Esophagus squamous epithelium (tissue), 5 donors: Measurements from ENCODE around the gene TCF12. TPM values are rescaled to one million over a fixed set of nuclear protein-coding genes. Genes with fewer than 3 reads are reported as not detected.

ENCODE experiments used
- DNase-seq: peaks from one replicate; lab custom pipeline; 2025; lab: John Stamatoyannopoulos, UW
- H3K27ac ChIP-seq, 4 donors: fragments of 200-600 bp; sonication (generic); one replicate each; pipeline ENCODE4 v1.5.1; 2016 to 2019; ENCODE audit warnings: mild to moderate bottlenecking in 1 of 4
- H3K27me3 ChIP-seq, 4 donors: fragments of 200-600 bp; sonication (generic); 1 replicate in 3 of 4; 2 replicates in 1 of 4; pipeline versions ENCODE4 v1.5.1 to v1.6.0; 2017 to 2021; ENCODE audit warnings: antibody characterized with exemption in 1 of 4
- H3K36me3 ChIP-seq, 3 donors: fragments of 200-600 bp; sonication (generic); one replicate each; pipeline ENCODE4 v1.5.1; 2016 to 2019
- H3K4me1 ChIP-seq, 3 donors: fragments of 200-600 bp; sonication (generic); one replicate each; pipeline ENCODE4 v1.5.1; 2017 to 2019
- H3K4me3 ChIP-seq, 4 donors: fragments of 200-600 bp; sonication (generic); 1 replicate in 3 of 4; 2 replicates in 1 of 4; pipeline ENCODE4 v1.5.1; 2016 to 2019; ENCODE audit warnings: mild to moderate bottlenecking in 2 of 4, moderate library complexity in 1 of 4
- H3K9me3 ChIP-seq, 3 donors: fragments of 200-600 bp; sonication (generic); one replicate each; pipeline ENCODE4 v1.5.1; 2016 to 2019
- CTCF ChIP-seq, 6 experiments: fragments of 450-650 bp in 4 of 6; fragments of 200-600 bp in 2 of 6; sonication (generic) in 2 of 6; IDR thresholded peaks; one replicate each; pipeline ENCODE4 v1.5.1; 2016 to 2019; ENCODE audit warnings: antibody characterized with exemption in 6 of 6, mild to moderate bottlenecking in 4 of 6, moderate library complexity in 4 of 6
- POLR2A ChIP-seq, 4 donors: fragments of 450-650 bp; IDR thresholded peaks; one replicate each; pipeline ENCODE4 v1.6.1; 2017; ENCODE audit warnings: antibody characterized with exemption in 4 of 4, mild to moderate bottlenecking in 4 of 4, moderate library complexity in 3 of 4
- WGBS, 2 donors: methylation state at CpG; one replicate each; pipeline ENCODE4 v1.1.5; 2018; 5-methylcytosine and 5-hydroxymethylcytosine counted together
- intact Hi-C: fragments of 100-400 bp; cut with DNase I; formaldehyde crosslinking; loops from one replicate; pipeline ENCODE4 v1.15.0; 2022
- total RNA-seq, 4 donors: library from RNA; depleted of rRNA; stranded (reverse); fragments of >200 nt; gene quantifications; one replicate each; pipeline ENCODE4 v1.1.0, GENCODE V29; 2016
- donor health status: DM: yes; HTN: yes; CAD: no.

TCF12 gene
- total RNA-seq, 4 donors from 2014 or later: 28.5 to 90.4 (median 51.3) TPM

DNA sequence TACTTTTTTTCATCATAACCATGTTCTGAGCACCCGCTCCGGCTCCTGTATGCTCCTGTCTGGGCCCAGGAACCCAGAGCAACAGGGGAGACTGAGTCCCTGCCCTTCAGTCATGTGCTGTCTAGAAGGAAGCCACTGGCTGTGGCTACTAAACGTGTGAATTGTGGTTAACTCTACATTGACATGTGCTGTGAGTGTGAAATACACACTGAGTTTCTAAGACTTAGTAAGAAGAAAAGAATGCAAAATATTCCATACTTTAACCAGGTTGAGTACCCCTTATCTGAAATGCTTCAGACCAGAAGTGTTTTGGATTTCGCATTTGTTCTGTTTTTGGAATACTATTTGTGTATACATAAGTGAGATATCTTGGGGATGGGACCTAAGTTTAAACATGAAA is 415.0 kb downstream of the TCF12 start:
- DNase-seq: no peak
- TF ChIP-seq POLR2A (IDR thresholded peaks at IDR 0.05) (no peak), CTCF (IDR thresholded peaks at IDR 0.05) (no peak)
- intact Hi-C loops: no loop called here
- Histone ChIP-seq H3K9me3 (no peaks in the 10 kb centered on the region), H3K36me3 (no peaks in the 10 kb centered on the region), H3K27ac (no peak overlapping the region), H3K27me3 (peaks cover 0 to 8% (median 0%) of the 10 kb centered on the region in 4 donors), H3K4me3 (no peak overlapping the region), H3K4me1 (peaks cover 0 to 20% (median 0%) of the 10 kb centered on the region in 3 donors)
- WGBS, 2 donors: 72 to 87% methylated on average over 4 of the region's 4 CpGs

GRCh38 chr15:57334257-57334656 is 415.8 kb downstream of the TCF12 start:
- Histone ChIP-seq H3K4me3 (no peak overlapping the region), H3K27me3 (peaks cover 0 to 8% (median 0%) of the 10 kb centered on the region in 4 donors), H3K4me1 (peaks cover 0 to 22% (median 0%) of the 10 kb centered on the region in 3 donors), H3K27ac (no peak overlapping the region), H3K9me3 (no peaks in the 10 kb centered on the region), H3K36me3 (no peaks in the 10 kb centered on the region)
- intact Hi-C loops: no loop called here
- TF ChIP-seq POLR2A (IDR thresholded peaks at IDR 0.05) (no peak), CTCF (IDR thresholded peaks at IDR 0.05) (no peak)
- WGBS, 2 donors: 50 to 51% methylated on average over 12 of the region's 12 CpGs
- DNase-seq: no peak

GRCh38 chr15:57335293-57335715 is 416.9 kb downstream of the TCF12 start:
- peaks cover 0 to under 1% (median 0%) of the 10 kb centered on the region in 4 donors for H3K27me3 ChIP-seq
- TF ChIP-seq POLR2A (IDR thresholded peaks at IDR 0.05): no peak
- TF ChIP-seq CTCF (IDR thresholded peaks at IDR 0.05): no peak
- H3K9me3 ChIP-seq: no peaks in the 10 kb centered on the region
- no peak overlapping the region for H3K27ac ChIP-seq
- intact Hi-C loops: no loop called here
- 64 to 79% methylated on average over 6 of the region's 6 CpGs for WGBS, 2 donors
- no peak overlapping the region for H3K4me3 ChIP-seq
- no peaks in the 10 kb centered on the region for H3K36me3 ChIP-seq
- DNase-seq: no peak
- H3K4me1 ChIP-seq: peaks cover 0 to 22% (median 0%) of the 10 kb centered on the region in 3 donors

DNA sequence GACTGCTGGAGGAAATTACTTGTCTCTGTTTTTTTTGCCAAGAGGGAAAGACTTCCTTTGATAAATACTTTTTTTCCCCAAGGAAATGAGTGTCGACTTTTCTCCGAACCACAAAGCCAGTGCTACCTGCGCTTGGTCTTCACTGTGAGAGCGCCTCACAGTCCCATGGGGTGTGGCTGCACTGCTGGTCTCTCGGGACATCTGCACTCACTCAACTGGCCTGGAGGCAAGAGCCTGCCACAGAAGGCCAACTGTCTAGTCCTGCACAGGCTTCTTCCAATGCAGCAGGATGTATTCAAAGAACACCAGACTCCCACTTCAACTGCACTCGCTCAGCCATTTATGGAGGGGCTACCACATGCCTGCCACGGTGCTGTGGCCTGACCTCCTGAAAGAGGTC is 417.3 kb downstream of the TCF12 start:
- Histone ChIP-seq H3K27me3 (no peaks in the 10 kb centered on the region), H3K36me3 (no peaks in the 10 kb centered on the region), H3K27ac (no peak overlapping the region), H3K4me3 (no peak overlapping the region), H3K4me1 (peaks cover 0 to 23% (median 0%) of the 10 kb centered on the region in 3 donors), H3K9me3 (no peaks in the 10 kb centered on the region)
- TF ChIP-seq CTCF (IDR thresholded peaks at IDR 0.05): no peak
- TF ChIP-seq POLR2A (IDR thresholded peaks at IDR 0.05): no peak
- DNase-seq: no peak
- intact Hi-C loops: no loop called here
- WGBS, 2 donors: 73 to 87% methylated on average over 4 to 7 of the region's 7 CpGs

- peak overlapping the region in 3 of 4 donors; percentile 9 to 58 (median 57) for H3K27ac ChIP-seq
- WGBS, 2 donors: 31 to 51% methylated on average over 8 to 12 of the region's 15 CpGs
- H3K36me3 ChIP-seq: no peaks in the 10 kb centered on the region
- H3K27me3 ChIP-seq: no peaks in the 10 kb centered on the region
- peaks cover 0 to 26% (median 0%) of the 10 kb centered on the region in 3 donors for H3K4me1 ChIP-seq
- TF ChIP-seq POLR2A (IDR thresholded peaks at IDR 0.05): no peak
- TF ChIP-seq CTCF (IDR thresholded peaks at IDR 0.05): peak in 1 of 6 experiments; percentile 13
- H3K9me3 ChIP-seq: no peaks in the 10 kb centered on the region
- intact Hi-C loops: no loop called here
- DNase-seq: no peak
- H3K4me3 ChIP-seq: no peak overlapping the region
Observed at GRCh38 chr15:57337868-57338411, 419.5 kb downstream of the TCF12 start.
